ENCODE measurements around the gene TIMM17A. TPM values are rescaled to one million over a fixed set of nuclear protein-coding genes. Genes with fewer than 3 reads are reported as not detected.
"Not testable (repeated sequence)": the region's sequence is repeated elsewhere in the genome, so short reads cannot be mapped to it uniquely, and the experiment has no call there.

Gene TIMM17A
- polyA plus RNA-seq, 3 donors: 62.9 to 67.9 (median 63.4) TPM

DNA sequence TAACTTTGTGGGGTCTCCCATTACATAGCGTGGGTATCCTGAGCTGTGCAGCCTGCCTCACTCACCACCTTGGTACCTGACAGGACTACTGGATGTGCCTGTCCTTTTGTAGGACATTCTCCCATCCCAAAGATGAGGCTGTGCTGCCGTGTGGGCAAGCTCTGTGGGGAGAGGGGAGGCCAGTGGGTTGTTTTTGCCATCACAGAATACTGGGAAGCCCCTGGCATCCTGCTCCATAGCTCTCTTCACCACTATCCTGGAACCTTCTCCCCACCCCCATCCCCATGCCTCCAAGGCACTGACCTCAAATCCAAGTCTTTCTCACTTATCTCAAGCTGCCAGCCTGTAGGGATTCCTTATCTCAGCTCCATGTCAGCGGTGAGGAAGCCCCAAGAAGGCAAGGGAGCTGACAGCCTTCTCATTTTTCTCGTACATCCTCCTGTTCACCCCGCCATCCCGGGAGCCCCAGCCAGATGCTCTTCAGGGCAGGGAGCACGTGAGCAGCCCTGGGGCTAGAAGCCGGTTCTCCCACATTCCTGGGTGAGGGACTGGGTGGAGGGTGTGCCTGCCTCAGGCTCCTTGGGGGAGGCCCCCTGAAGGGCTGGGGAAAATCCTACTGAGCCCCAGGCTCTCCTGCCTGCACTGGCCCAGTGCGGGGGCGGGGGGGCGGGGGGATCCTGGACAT lies 52.6 kb downstream of the TIMM17A start:
- DNase-seq (ENCODE audit: extremely low read depth in 1 of 11, low read depth in 9 of 11, low spot score in 4 of 11): peak in 2 of 11 donors; percentile 41 to 73

DNA sequence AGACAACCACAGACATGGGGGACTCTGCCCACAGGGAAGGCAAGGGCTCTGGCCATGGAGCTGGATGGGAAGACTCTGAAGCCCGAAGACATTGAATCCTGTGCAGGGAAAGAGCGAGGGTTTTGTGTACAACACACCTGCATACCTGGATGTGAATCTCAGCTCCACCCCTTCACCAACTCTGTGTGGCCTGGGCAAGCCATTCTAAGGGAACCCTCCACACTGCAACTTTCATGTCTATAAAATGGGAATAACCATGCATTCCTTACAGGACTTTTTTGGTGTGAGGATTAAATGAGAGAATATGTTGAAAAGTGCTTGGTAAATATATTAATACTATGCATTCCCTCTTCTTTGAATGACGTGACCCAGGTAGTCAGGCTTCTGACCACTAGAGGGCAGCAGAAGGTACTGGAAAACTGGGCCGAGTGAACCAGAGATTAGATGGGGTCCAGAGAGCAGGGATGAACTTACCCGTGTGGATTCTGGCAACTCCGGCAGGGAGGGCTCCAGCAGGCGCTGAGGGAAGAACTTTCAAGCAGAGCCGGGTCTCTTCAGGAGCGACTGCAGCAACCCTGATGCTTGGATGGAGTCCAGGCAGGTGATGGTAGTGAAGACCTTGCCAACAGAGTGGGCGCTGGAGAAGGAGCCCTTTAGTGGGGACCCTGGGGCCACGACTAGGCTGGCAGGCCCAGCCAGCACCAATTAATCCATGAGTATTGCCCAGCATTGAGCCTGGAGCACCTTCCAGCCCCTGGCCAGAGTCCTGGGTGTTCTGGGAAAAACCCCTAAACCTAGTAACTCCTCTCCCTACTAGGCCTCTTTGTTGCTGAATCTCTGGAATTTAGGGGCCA lies 54.2 kb downstream of the TIMM17A start:
- peak in 10 of 11 donors; percentile 68 to 90 (median 82) for DNase-seq (ENCODE audit: extremely low read depth in 1 of 11, low read depth in 9 of 11, low spot score in 4 of 11)

DNA sequence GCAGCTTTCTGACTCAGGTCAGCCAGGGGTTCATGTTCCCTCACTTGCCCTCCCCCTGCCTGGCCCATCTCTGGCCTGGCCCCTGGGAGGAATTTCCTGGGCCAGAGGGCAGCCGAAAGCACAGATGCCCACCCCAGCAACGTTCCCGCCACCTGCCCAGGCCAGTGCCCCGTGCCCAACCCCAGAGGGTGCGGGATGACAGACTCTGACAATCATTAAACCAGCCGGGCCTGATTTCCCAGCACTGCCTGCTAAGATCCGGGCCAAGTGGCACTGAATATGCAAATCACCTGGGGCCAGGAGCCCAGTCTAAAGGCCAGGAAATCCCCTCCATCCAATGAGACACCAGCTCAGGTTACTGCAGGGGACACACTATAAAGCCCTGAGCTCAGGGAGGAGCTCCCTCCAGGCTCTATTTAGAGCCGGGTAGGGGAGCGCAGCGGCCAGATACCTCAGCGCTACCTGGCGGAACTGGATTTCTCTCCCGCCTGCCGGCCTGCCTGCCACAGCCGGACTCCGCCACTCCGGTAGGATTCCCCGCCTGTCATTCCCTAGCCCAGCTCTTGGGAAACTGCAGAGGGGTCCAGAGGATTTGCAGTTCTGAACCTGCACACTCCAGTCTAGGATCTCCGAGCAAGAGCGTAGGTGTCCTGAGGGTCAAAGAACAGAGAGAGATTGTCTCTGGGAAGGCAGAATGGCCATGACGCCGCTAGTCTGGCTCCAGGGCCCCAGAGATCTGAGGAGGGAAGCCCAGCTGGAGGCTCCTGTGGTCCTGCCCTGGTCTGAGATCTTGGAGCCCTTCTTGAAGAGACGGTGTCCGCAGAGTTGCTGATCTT lies 55.1 kb downstream of the TIMM17A start, which contains the start of gene ELF3:
Gene ELF3 (plus strand): TSS at position 408 of the 836 bp plus-strand sequence. CDS start 550 bp downstream, outside the sequence.
- DNase-seq (ENCODE audit: extremely low read depth in 1 of 11, low read depth in 9 of 11, low spot score in 4 of 11): peak in 10 of 11 donors; percentile 70 to 93 (median 86)

DNA sequence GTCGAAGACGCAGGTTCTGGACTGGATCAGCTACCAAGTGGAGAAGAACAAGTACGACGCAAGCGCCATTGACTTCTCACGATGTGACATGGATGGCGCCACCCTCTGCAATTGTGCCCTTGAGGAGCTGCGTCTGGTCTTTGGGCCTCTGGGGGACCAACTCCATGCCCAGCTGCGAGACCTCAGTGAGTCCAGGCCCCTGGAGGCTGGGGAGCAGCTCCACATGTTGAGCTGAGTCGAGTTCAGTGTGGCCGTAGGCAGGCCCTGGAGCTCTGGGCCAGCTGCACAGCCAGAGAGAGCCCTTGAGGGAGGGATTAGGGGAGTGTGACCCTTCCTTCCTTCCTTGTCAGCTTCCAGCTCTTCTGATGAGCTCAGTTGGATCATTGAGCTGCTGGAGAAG lies 56.7 kb downstream of the TIMM17A start:
- DNase-seq (ENCODE audit: extremely low read depth in 1 of 11, low read depth in 9 of 11, low spot score in 4 of 11): no peak

DNA sequence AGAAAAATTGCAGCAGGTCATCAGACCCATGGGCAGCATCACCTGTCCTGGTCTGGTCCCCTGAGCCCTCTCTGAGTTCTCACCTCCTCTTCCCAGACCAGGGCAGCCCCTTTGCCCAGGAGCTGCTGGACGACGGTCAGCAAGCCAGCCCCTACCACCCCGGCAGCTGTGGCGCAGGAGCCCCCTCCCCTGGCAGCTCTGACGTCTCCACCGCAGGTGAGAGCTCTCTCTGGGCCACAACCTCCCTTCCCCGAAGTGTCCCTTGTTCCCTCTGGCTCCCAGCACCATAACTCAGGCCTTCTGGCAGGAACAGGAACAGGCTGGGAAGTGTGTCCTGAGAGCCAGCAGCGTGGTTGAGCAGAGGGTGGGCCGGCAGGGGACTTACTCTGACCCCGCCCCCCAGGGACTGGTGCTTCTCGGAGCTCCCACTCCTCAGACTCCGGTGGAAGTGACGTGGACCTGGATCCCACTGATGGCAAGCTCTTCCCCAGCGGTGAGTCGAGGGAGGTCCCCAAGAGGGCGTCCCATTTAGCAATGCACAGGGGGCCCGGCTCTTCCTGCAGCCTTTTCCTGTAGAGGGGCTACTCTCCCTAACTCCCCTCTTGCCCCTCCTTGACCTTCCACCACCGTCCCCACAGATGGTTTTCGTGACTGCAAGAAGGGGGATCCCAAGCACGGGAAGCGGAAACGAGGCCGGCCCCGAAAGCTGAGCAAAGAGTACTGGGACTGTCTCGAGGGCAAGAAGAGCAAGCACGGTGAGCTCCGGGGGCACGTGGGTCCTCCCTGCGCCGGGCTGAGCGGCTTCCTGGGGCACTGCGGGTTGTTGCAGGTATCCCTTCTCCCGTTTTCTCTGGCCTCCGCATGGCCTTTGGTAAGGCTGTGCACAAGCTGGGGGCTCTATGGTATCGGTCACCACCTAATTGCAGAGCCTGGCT lies 57.5 kb downstream of the TIMM17A start:
- no peak for DNase-seq (ENCODE audit: extremely low read depth in 1 of 11, low read depth in 9 of 11, low spot score in 4 of 11)

DNA sequence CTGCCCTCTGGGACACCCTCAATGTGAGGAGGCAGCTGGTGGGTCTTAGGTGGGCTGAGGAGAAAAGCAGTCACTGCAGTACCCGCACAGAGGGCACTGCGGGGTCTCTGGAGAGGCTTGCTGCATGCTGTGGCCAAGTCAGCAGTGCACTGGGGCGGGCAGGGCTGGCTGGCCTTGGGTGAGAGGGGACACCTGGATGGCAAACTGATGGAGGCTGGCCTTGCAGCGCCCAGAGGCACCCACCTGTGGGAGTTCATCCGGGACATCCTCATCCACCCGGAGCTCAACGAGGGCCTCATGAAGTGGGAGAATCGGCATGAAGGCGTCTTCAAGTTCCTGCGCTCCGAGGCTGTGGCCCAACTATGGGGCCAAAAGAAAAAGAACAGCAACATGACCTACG lies 58.3 kb downstream of the TIMM17A start:
- DNase-seq (ENCODE audit: extremely low read depth in 1 of 11, low read depth in 9 of 11, low spot score in 4 of 11): no peak

DNA sequence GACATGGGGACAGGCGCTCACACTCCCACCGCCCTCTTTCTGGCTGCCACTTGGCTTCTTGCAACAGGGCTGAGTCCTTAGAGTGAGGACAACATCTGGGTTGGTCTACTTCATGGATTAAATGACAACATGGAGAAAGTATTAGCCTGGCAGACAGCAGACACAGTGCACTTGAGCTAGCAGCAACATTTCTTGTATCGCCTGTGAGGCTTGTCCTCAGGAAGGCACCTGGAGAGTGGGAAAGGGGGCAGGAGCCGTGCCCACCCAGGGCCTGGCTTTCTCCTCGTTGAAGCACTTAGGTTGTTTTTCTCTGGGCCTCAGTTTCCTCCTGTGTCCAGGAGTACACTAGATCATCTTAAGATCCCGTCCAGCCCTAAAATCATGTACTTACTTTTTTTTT lies 58.8 kb downstream of the TIMM17A start:
- no peak for DNase-seq (ENCODE audit: extremely low read depth in 1 of 11, low read depth in 9 of 11, low spot score in 4 of 11)

DNA sequence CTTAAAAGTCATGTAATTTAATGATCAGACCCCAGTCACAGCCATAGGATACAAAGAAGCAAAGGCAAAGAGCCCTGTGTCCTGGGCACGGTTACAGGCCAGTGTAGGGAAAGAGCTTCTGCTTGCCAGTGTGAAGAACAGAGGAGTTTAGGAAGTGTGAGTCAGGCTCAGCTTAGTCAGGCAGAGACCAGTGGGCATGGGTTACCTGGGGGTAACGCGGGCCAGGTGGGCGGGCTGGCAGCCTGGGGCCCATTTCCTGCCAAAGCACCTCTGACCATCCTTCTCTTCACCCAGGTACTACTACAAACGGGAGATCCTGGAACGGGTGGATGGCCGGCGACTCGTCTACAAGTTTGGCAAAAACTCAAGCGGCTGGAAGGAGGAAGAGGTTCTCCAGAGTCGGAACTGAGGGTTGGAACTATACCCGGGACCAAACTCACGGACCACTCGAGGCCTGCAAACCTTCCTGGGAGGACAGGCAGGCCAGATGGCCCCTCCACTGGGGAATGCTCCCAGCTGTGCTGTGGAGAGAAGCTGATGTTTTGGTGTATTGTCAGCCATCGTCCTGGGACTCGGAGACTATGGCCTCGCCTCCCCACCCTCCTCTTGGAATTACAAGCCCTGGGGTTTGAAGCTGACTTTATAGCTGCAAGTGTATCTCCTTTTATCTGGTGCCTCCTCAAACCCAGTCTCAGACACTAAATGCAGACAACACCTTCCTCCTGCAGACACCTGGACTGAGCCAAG lies 59.8 kb downstream of the TIMM17A start:
- DNase-seq (ENCODE audit: extremely low read depth in 1 of 11, low read depth in 9 of 11, low spot score in 4 of 11): no peak

DNA sequence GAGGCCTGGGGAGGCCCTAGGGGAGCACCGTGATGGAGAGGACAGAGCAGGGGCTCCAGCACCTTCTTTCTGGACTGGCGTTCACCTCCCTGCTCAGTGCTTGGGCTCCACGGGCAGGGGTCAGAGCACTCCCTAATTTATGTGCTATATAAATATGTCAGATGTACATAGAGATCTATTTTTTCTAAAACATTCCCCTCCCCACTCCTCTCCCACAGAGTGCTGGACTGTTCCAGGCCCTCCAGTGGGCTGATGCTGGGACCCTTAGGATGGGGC lies 60.3 kb downstream of the TIMM17A start:
- DNase-seq (ENCODE audit: extremely low read depth in 1 of 11, low read depth in 9 of 11, low spot score in 4 of 11): no peak

DNA sequence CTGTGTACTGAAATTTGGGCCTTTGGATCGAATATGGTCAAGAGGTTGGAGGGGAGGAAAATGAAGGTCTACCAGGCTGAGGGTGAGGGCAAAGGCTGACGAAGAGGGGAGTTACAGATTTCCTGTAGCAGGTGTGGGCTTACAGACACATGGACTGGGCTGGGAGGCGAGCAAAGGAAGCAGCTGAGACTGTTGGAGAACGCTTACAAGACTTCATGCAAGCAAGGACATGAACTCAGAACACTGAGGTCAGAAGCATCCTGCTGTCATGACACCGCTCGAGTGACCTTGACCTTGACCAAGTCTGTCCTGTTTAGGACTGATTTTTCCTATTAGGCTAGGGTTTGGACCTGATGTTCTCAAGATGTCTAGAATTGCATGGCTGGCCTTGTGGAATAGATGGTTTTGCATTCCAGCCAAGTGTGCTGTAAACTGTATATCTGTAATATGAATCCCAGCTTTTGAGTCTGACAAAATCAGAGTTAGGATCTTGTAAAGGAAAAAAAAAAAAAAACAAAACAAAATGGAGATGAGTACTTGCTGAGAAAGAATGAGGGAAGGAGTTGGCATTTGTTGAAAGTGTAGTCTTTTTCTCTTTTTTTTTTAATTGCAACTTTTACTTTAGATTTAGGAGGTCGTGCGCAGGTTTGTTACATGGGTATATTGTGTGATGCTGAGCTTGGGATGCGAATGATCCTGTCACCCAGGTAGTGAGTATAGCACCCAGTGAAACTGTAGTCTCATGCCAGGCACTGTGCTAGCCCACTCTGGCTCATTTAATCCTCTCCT lies 60.9 kb downstream of the TIMM17A start:
- DNase-seq (ENCODE audit: extremely low read depth in 1 of 11, low read depth in 9 of 11, low spot score in 4 of 11): no peak

DNA sequence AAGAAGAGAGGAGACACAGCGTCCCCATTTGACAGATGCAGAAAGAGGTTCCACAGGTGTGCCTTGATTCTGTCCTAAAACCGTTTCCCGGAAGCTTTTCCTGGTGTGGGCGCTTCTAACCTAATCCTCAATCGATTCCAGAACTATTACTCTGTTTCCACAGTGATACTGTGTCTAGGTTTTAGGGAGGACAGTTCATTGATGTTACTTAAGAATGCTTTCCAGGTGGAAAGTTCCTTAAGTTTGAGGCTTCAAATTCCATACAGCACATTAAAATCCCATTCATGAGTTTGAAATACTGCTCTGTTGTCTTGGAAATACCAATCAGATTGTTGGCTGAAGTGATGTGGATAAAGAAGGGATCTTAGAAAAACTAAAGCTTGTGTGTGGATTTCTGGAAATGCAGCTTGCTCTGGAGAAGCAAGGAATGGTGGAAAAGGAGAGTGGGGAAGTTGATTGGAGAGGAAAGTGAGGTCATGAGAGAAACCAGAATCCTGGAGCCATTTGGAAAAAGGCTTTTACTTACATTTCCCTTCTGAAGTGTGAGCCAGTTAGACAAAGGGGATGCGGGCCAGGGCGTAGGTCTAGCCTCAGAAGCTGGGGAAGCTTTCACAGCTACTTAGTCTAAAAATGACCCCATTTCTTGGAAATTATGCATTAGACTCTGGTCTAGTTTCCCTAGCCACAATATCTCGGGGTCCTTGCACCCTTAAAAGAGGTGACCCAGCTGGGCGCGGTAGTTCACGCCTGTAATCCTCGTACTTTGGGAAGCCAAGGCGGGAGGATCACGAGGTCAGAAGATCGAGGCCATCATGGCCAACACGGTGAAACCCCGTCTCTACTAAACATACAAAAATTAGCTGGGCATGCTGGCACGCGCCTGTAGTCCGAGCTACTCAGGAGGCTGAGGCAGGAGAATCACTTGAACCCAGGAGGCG lies 61.8 kb downstream of the TIMM17A start:
- DNase-seq (ENCODE audit: extremely low read depth in 1 of 11, low read depth in 9 of 11, low spot score in 4 of 11): no peak

DNA sequence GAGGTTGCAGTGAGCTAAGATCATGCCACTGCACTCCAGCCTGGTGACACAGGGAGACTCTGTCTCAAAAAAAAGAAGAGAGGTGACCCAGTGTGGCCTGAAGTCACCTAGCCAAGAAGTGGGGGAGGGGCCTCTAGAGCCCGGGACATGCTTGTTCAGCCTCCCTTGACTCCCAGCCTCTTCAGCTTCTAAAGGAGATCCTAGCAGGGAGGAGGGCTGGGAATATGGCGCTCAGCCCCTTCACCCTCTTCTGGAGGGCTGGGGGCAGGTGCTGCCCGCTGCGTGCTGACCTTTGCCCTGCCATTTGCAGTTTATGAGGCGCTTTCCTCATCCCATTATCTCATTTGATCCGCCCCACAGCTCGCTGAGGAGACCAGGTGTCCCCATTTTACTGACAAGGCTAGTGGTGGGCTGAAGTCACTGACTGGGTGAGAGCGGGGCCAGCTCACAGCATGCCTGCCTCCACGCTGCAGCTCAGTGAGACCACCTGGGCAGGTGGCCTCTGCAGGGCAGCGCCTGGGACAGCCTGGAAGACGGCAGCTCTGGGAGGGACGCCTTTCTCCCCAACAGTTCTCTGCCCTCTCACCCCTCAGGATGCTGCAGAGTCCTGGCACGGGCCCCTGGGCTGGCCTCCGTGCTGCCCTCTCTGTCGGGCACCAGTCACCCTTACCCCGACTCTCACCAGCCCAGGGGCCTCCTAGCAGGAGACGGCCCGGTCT lies 62.6 kb downstream of the TIMM17A start:
- DNase-seq (ENCODE audit: extremely low read depth in 1 of 11, low read depth in 9 of 11, low spot score in 4 of 11): no peak

DNA sequence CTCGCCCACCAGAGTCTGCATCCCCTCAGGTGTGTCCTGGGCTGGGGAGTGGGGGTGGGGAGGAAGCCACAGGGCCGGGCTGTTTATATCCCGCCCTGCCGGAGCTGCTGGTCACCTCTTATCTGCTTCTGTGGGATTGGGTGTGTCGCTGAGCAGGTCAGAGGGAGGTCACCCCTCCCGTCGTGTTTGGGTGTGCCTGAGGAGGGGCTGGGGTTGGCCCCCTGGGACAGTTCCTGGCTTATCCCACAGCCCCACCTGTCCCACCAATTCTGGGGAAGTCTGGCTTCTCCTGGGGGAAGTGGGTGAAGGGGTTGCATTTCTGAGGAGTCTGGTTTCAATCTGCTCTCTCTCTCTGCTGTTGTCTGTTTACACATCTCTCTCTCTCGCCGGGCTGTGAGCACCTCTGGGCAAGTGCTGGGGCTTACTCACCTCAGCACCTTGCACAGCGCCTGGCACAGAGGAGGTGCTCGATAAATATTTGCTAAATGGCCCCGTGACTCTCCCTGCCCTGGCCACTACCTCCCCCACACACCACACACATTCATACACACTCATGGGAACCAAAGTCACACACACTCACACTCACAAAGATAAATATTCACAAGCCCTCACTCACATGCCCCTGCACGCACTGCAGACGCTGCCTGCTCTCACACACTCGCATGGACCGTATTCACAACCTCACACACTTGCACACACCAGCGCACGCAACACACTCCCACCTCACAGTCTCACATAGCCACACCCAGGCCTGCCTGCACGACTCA lies 63.3 kb downstream of the TIMM17A start:
- no peak for DNase-seq (ENCODE audit: extremely low read depth in 1 of 11, low read depth in 9 of 11, low spot score in 4 of 11)

DNA sequence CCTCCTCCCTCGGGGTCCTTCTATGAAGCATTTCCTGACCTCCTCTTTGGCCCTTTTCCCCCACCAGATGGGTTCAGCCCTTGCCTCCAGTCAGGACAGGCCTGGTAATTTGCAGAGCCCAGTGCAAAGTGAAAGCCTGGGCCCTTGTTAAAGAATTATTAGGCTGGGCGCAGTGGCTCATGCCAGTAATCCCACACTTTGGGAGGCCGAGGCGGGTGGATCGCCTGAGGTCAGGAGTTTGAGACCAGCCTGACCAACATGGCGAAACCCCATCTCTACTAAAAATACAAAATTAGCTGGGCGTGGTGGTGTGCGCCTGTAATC lies 63.9 kb downstream of the TIMM17A start:
- DNase-seq (ENCODE audit: extremely low read depth in 1 of 11, low read depth in 9 of 11, low spot score in 4 of 11): not testable (repeated sequence)

Data from renal cortex interstitium (tissue), 11 donors.